Measurements from ENCODE around the gene CAGE1.

The CAGE1 gene

DNA sequence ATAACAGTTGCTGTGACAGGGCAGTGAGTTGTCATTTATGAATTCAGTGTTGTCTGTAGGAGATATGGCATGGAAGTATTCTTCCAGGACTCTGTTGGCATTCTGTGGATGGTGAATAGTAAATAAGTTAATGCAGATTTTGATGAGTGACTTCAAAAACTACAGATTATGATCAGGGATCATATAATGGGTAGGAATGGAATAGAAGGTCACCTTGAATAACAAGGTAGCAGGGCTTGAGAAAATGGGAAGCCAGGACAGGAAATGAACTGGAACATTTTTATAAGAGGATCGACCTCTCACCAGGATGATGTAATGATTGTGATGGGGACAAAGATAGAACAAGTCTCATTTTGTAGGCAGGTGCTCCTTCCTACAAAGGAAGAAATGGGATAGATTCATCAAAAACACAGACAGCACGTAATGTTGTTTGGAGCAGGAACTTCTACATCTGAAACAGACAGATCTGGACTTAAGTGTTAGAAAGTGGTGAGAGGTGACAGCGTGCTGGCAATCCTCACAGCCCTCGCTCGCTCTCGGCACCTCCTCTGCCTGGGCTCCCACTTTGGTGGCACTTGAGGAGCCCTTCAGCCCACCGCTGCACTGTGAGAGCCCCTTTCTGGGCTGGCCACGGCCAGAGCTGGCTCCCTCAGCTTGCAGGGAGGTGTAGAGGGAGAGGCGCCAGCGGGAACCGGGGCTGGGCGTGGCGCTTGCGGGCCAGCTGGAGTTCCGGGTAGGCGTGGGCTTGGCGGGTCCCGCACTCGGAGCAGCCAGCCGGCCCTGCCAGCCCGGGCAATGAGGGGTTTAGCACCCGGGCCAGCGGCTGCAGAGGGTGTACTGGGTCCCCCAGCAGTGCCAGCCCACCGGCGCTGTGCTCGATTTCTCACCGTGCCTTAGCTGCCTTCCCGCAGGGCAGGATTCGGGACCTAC lies 45.7 kb downstream of the CAGE1 start:
- TF ChIP-seq TAF1 (IDR thresholded peaks at IDR 0.05; ENCODE audit: borderline replicate concordance, insufficient read depth, low read length) (no peak), SIN3A (IDR thresholded peaks at IDR 0.05; ENCODE audit: borderline replicate concordance, insufficient read depth, low read length) (no peak), POLR2AphosphoS5 (IDR thresholded peaks at IDR 0.05; ENCODE audit: low read depth, low read length) (no peak), FOXP2 (optimal IDR thresholded peaks at IDR 0.05; ENCODE audit: borderline replicate concordance, extremely low read depth, extremely low read length, insufficient read depth) (no peak)
- TF ChIP-seq, protein P1, sequence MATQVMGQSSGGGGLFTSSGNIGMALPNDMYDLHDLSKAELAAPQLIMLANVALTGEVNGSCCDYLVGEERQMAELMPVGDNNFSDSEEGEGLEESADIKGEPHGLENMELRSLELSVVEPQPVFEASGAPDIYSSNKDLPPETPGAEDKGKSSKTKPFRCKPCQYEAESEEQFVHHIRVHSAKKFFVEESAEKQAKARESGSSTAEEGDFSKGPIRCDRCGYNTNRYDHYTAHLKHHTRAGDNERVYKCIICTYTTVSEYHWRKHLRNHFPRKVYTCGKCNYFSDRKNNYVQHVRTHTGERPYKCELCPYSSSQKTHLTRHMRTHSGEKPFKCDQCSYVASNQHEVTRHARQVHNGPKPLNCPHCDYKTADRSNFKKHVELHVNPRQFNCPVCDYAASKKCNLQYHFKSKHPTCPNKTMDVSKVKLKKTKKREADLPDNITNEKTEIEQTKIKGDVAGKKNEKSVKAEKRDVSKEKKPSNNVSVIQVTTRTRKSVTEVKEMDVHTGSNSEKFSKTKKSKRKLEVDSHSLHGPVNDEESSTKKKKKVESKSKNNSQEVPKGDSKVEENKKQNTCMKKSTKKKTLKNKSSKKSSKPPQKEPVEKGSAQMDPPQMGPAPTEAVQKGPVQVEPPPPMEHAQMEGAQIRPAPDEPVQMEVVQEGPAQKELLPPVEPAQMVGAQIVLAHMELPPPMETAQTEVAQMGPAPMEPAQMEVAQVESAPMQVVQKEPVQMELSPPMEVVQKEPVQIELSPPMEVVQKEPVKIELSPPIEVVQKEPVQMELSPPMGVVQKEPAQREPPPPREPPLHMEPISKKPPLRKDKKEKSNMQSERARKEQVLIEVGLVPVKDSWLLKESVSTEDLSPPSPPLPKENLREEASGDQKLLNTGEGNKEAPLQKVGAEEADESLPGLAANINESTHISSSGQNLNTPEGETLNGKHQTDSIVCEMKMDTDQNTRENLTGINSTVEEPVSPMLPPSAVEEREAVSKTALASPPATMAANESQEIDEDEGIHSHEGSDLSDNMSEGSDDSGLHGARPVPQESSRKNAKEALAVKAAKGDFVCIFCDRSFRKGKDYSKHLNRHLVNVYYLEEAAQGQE (IDR thresholded peaks at IDR 0.05; ENCODE audit: insufficient read depth in 1 of 2, low read depth in 2 of 2, low read length in 2 of 2), result no peak

DNA sequence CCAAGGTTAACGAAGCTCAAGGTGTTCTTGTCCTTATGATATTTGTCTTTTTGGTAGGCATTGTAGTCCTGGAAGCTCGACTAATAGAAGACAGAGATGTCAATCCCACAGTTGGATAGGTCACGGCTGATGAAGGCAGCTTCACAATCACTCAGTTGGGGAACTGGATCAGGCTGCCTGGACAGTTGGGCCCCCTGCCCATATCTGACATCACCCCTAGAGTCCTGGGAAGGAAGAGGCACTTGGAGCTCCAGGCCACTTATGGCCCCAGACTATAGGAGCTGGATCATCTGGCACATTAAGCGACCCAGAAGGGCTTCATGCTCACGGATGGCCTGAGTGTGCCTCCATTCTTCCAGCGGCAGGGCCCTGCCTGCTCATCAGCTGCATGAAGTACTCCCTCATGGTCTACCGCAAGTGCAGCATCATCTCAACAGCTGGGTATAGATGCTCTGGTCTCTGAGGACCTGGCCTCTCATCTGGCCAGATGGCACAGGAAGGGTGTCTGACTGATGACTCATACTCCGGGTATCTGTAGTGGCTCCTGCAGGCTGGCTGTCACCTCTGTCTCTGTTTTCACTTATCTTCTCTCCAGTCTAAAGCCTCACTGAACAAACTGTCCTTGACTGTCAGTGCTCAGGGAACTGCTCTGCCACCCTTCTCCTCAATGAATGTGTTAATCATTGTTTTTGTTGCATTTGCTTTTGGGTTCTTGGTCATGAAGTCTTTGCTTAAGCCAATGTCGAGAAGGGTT lies 47.4 kb downstream of the CAGE1 start:
- TF ChIP-seq TAF1 (IDR thresholded peaks at IDR 0.05; ENCODE audit: borderline replicate concordance, insufficient read depth, low read length) (no peak), POLR2AphosphoS5 (IDR thresholded peaks at IDR 0.05; ENCODE audit: low read depth, low read length) (no peak), FOXP2 (optimal IDR thresholded peaks at IDR 0.05; ENCODE audit: borderline replicate concordance, extremely low read depth, extremely low read length, insufficient read depth) (no peak), SIN3A (IDR thresholded peaks at IDR 0.05; ENCODE audit: borderline replicate concordance, insufficient read depth, low read length) (no peak)
- TF ChIP-seq, protein P1 (IDR thresholded peaks at IDR 0.05; ENCODE audit: insufficient read depth in 1 of 2, low read depth in 2 of 2, low read length in 2 of 2), result no peak

GRCh38 chr6:7341271-7341670 lies 48.3 kb downstream of the CAGE1 start:
- no peak for TF ChIP-seq TAF1 (IDR thresholded peaks at IDR 0.05; ENCODE audit: borderline replicate concordance, insufficient read depth, low read length)
- TF ChIP-seq, protein P1 (IDR thresholded peaks at IDR 0.05; ENCODE audit: insufficient read depth in 1 of 2, low read depth in 2 of 2, low read length in 2 of 2), result no peak
- TF ChIP-seq SIN3A (IDR thresholded peaks at IDR 0.05; ENCODE audit: borderline replicate concordance, insufficient read depth, low read length), result no peak
- TF ChIP-seq FOXP2 (optimal IDR thresholded peaks at IDR 0.05; ENCODE audit: borderline replicate concordance, extremely low read depth, extremely low read length, insufficient read depth), result no peak
- no peak for TF ChIP-seq POLR2AphosphoS5 (IDR thresholded peaks at IDR 0.05; ENCODE audit: low read depth, low read length)

GRCh38 chr6:7338031-7338430 lies 51.5 kb downstream of the CAGE1 start:
- TF ChIP-seq TAF1 (IDR thresholded peaks at IDR 0.05; ENCODE audit: borderline replicate concordance, insufficient read depth, low read length) (no peak), POLR2AphosphoS5 (IDR thresholded peaks at IDR 0.05; ENCODE audit: low read depth, low read length) (no peak), SIN3A (IDR thresholded peaks at IDR 0.05; ENCODE audit: borderline replicate concordance, insufficient read depth, low read length) (no peak), FOXP2 (optimal IDR thresholded peaks at IDR 0.05; ENCODE audit: borderline replicate concordance, extremely low read depth, extremely low read length, insufficient read depth) (no peak)
- TF ChIP-seq, protein P1 (IDR thresholded peaks at IDR 0.05; ENCODE audit: insufficient read depth in 1 of 2, low read depth in 2 of 2, low read length in 2 of 2), result no peak

Measured in PFSK-1 (cell line).